ENCODE results near the gene CFAP43. TPM values are rescaled to one million over a fixed set of nuclear protein-coding genes. Genes with fewer than 3 reads are reported as not detected.

The CFAP43 gene
- total and polyA plus RNA-seq, 7 donors: 0.04 to 0.44 (median 0.11) TPM; not detected in 4

GRCh38 chr10:104209575-104210198, 22.5 kb downstream of the CFAP43 start:
- Histone ChIP-seq H3K4me3 (no peak overlapping the region), H3K4me1 (peaks cover 17% of the 10 kb centered on the region), H3K27ac (no peak overlapping the region), H3K9me3 (no peaks in the 10 kb centered on the region), H3K36me3 (ENCODE audit: insufficient read depth in 1 of 2, low read depth in 1 of 2) (no peaks in the 10 kb centered on the region), H3K27me3 (ENCODE audit: insufficient read depth in 3 of 3, low read length in 2 of 3) (no peaks in the 10 kb centered on the region)
- TF ChIP-seq CTCF (IDR thresholded peaks at IDR 0.05): peak; percentile 58
- ATAC-seq: peak in 3 of 4 donors; percentile 51 to 90 (median 76)
- no peak for DNase-seq
- WGBS, 3 donors: 42 to 43% (median 43%) methylated on average over 2 of the region's 2 CpGs
- intact Hi-C loops (cut with DNase I): loop anchor here (2.0 to 5.0 kb wide), 3 partner anchors 162 to 319 kb away; no protein-coding TSS in a partner anchor

GRCh38 chr10:104208730-104209129, 23.4 kb downstream of the CFAP43 start:
- Histone ChIP-seq H3K4me1 (peaks cover 17% of the 10 kb centered on the region), H3K27me3 (ENCODE audit: insufficient read depth in 3 of 3, low read length in 2 of 3) (no peaks in the 10 kb centered on the region), H3K9me3 (no peaks in the 10 kb centered on the region), H3K36me3 (ENCODE audit: insufficient read depth in 1 of 2, low read depth in 1 of 2) (no peaks in the 10 kb centered on the region), H3K4me3 (no peak overlapping the region), H3K27ac (no peak overlapping the region)
- no peak for TF ChIP-seq CTCF (IDR thresholded peaks at IDR 0.05)
- no peak for DNase-seq
- 23 to 33% (median 26%) methylated on average over 3 of the region's 3 CpGs for WGBS, 3 donors
- ATAC-seq: peak in 2 of 4 donors; percentile 48 to 90
- intact Hi-C loops (cut with DNase I): loop anchor here (2.0 to 5.0 kb wide), 2 partner anchors 161 to 318 kb away; no protein-coding TSS in a partner anchor

- intact Hi-C loops (cut with DNase I): no loop called here
- 93 to 94% (median 94%) methylated on average over 2 of the region's 2 CpGs for WGBS, 3 donors
Measured at GRCh38 chr10:104202231-104202630, 29.9 kb downstream of the CFAP43 start.

GRCh38 chr10:104201636-104202035, 30.5 kb downstream of the CFAP43 start:
- Histone ChIP-seq H3K27me3 (ENCODE audit: insufficient read depth in 3 of 3, low read length in 2 of 3) (no peaks in the 10 kb centered on the region), H3K27ac (no peak overlapping the region), H3K9me3 (no peaks in the 10 kb centered on the region), H3K4me1 (no peaks in the 10 kb centered on the region), H3K36me3 (ENCODE audit: insufficient read depth in 1 of 2, low read depth in 1 of 2) (no peaks in the 10 kb centered on the region), H3K4me3 (no peak overlapping the region)
- ATAC-seq: no peak
- intact Hi-C loops (cut with DNase I): no loop called here
- TF ChIP-seq CTCF (IDR thresholded peaks at IDR 0.05): no peak
- 96 to 98% (median 97%) methylated on average over 1 of the region's 1 CpG for WGBS, 3 donors
- DNase-seq: no peak

More at GRCh38 chr10:104202231-104202630, 29.9 kb downstream of the CFAP43 start:
- no peaks in the 10 kb centered on the region for H3K27me3 ChIP-seq (ENCODE audit: insufficient read depth in 3 of 3, low read length in 2 of 3)
- H3K4me3 ChIP-seq: no peak overlapping the region
- H3K9me3 ChIP-seq: no peaks in the 10 kb centered on the region
- ATAC-seq (no peak), DNase-seq (no peak)
- no peak overlapping the region for H3K27ac ChIP-seq
- no peak for TF ChIP-seq CTCF (IDR thresholded peaks at IDR 0.05)
- H3K36me3 ChIP-seq (ENCODE audit: insufficient read depth in 1 of 2, low read depth in 1 of 2): no peaks in the 10 kb centered on the region
- no peaks in the 10 kb centered on the region for H3K4me1 ChIP-seq

- H3K27me3 ChIP-seq (ENCODE audit: insufficient read depth in 3 of 3, low read length in 2 of 3): no peaks in the 10 kb centered on the region
- intact Hi-C loops (cut with DNase I): no loop called here
- no peaks in the 10 kb centered on the region for H3K4me1 ChIP-seq
- DNase-seq (no peak), ATAC-seq (no peak)
- H3K4me3 ChIP-seq: no peak overlapping the region
- no peak overlapping the region for H3K27ac ChIP-seq
- no peaks in the 10 kb centered on the region for H3K36me3 ChIP-seq (ENCODE audit: insufficient read depth in 1 of 2, low read depth in 1 of 2)
- H3K9me3 ChIP-seq: no peaks in the 10 kb centered on the region
- WGBS, 3 donors: 80 to 88% (median 81%) methylated on average over 2 of the region's 2 CpGs
- TF ChIP-seq CTCF (IDR thresholded peaks at IDR 0.05): no peak
Measured at GRCh38 chr10:104199567-104199966, 32.6 kb downstream of the CFAP43 start.

All from psoas muscle (tissue), 8 donors.